SJCRH30 (cell line): ENCODE data around the gene GNG2. TPM values are rescaled to one million over a fixed set of nuclear protein-coding genes. Genes with fewer than 3 reads are reported as not detected.
A peak's percentile ranks its signal among the peaks of the same experiment; 100 is the strongest.

ENCODE experiments used
- DNase-seq, 2 experiments: peaks; one replicate each; pipeline ENCODE4 v3.0.0-alpha.2; 2015 to 2020
- H3K27ac ChIP-seq: fragments of 250-450 bp; sonication (Bioruptor Pico); 2 replicates; pipeline ENCODE4 v1.5.1; 2020; ENCODE audit warnings: mild to moderate bottlenecking, moderate library complexity
- H3K27me3 ChIP-seq: fragments of 250-450 bp; sonication (Bioruptor Pico); 2 replicates; pipeline ENCODE4 v1.5.1; 2020; ENCODE audit warnings: mild to moderate bottlenecking, moderate library complexity
- H3K36me3 ChIP-seq: fragments of 250-450 bp; sonication (Bioruptor Pico); 2 replicates; pipeline ENCODE4 v1.5.1; 2020; ENCODE audit warnings: mild to moderate bottlenecking, moderate library complexity
- H3K4me1 ChIP-seq: fragments of 250-450 bp; sonication (Bioruptor Pico); 2 replicates; pipeline ENCODE4 v1.5.1; 2020; ENCODE audit warnings: mild to moderate bottlenecking, moderate library complexity
- H3K4me3 ChIP-seq: fragments of 250-450 bp; sonication (Bioruptor Pico); 2 replicates; pipeline ENCODE4 v1.5.1; 2020; ENCODE audit warnings: mild to moderate bottlenecking, moderate library complexity
- H3K9me3 ChIP-seq: fragments of 250-450 bp; sonication (Bioruptor Pico); replicated peaks from 2 replicates; pipeline ENCODE4 v1.5.1; 2020; ENCODE audit warnings: mild to moderate bottlenecking, moderate library complexity
- total RNA-seq: library from RNA; depleted of rRNA; stranded (reverse); fragments of >200 nt; shearing (Covaris generic); gene quantifications from 2 replicates; pipeline ENCODE4 v1.2.3, GENCODE V29; 2014

Gene GNG2
- total RNA-seq, 1 experiment from 2014 or later: 0.43 TPM

DNA sequence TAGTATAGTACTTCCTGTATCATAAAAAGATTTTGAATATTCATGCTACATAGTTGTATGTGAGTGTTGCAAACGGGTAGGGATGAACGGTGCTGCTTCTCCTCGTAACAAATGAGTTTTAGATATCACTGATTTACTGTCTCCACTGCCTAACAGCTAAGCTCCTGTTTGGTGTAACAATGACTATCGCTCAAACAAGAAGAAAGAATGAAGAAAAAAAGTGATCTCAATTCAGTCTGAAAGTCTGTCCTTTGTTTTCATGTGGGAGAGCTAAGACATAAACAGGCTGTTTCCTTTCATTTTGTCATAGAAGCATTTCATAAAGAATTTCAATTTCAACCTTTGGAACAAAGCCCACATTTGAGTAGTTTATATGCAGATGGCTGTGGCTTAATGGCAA is 102.9 kb downstream of the GNG2 start:
- H3K9me3 ChIP-seq: no peaks in the 10 kb centered on the region
- H3K4me1 ChIP-seq: no peaks in the 10 kb centered on the region
- H3K27ac ChIP-seq: no peak overlapping the region
- no peaks in the 10 kb centered on the region for H3K36me3 ChIP-seq
- DNase-seq: no peak
- H3K27me3 ChIP-seq: no peaks in the 10 kb centered on the region
- H3K4me3 ChIP-seq: no peak overlapping the region

DNA sequence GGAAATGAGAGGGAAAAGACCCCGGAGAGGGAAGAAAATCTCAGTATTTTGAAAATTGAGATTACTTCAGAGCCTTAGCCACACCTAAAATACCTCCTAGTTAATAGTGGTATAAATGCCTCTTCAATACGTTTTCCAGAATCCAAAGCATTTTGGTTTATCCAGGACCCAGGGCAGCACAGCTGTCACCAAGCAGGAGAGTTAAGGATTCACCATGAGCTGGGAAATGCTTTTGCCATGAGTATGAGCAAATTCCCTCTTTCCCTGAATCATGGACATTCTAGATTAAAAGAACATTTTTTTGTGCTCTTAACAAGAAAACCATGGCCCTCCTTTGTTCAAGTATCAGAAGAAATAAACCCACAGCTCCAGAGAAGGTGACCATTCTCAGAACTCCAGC is 107.1 kb downstream of the GNG2 start:
- DNase-seq: no peak
- H3K4me3 ChIP-seq: no peak overlapping the region
- H3K27me3 ChIP-seq: no peaks in the 10 kb centered on the region
- no peak overlapping the region for H3K27ac ChIP-seq
- H3K4me1 ChIP-seq: no peaks in the 10 kb centered on the region
- H3K9me3 ChIP-seq: no peaks in the 10 kb centered on the region
- no peaks in the 10 kb centered on the region for H3K36me3 ChIP-seq

DNA sequence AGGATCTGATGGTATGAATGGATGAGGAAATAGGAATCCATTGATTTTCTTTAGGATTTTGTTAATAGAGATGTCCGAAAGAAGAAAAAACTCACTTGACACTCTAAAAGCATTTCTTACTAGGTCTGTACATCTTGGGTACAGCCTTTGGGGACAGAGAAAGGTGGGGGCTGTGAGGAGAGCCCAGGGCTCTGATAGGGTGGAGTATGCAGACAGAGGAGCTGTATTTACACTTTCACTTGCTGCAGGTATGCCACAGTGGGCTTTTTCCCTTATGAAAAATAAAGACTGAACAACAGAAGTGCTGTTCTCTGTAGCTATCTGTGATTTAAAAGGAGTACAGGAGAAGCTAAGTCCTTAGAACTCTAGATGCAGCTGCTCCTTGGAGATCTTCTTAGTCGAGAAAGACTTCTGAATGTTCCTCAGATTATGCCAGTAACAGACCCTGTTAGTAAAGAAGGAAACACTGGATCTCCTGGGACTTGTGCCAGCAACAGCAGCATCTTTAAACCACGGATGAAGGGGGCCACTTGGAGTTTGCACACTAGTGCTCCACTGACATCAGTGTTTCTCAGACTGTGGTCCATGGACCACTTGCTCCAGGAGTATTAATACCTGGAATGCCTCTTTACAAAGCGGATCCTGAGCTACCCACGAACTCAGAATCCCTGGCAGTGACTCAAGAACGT is 109.6 kb downstream of the GNG2 start:
- H3K4me3 ChIP-seq: no peak overlapping the region
- no peaks in the 10 kb centered on the region for H3K4me1 ChIP-seq
- no peaks in the 10 kb centered on the region for H3K27me3 ChIP-seq
- H3K36me3 ChIP-seq: no peaks in the 10 kb centered on the region
- DNase-seq: no peak
- no peak overlapping the region for H3K27ac ChIP-seq
- no peaks in the 10 kb centered on the region for H3K9me3 ChIP-seq

DNA sequence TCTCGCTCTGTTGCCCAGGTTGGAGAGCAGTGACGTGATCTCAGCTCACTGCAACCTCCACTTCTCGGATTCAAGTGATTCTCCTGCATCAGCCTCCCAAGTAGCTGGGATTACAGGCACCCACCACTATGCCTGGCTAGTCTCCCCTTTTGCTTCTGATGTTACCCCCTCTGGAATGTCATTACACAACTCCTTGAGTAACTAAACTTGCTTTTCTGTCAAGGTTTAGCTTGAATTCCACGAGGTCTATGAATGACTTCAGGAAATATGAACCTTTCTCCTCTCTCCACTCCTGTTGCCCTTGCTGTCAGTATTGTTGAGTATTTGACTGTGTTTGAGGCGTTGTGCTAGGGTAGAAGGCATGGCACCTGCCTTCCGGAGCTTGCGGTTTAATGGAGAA is 112.2 kb downstream of the GNG2 start:
- Histone ChIP-seq H3K4me1 (no peaks in the 10 kb centered on the region), H3K4me3 (no peak overlapping the region), H3K9me3 (no peaks in the 10 kb centered on the region), H3K36me3 (no peaks in the 10 kb centered on the region), H3K27ac (no peak overlapping the region), H3K27me3 (no peaks in the 10 kb centered on the region)
- no peak for DNase-seq

DNA sequence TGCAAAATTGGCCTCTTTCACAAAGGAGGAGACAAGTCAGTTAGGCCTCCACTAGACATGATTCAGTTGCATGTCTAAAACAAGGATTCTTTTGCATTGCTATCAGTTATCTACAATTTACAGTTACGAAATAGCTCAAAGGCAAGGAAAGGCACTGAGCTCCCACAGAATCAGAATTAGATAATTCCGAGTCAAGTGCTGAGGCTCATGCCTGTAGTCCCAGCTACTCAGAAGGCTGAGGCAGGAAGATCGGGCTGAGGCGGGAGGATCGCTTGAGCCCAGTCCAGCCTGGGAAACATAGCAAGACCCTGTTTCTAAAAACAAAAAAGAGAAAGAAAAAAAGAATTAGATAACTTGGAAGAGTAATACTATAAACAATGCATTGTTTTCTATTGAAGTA is 116.7 kb downstream of the GNG2 start:
- Histone ChIP-seq H3K27me3 (no peaks in the 10 kb centered on the region), H3K4me3 (no peak overlapping the region), H3K36me3 (no peaks in the 10 kb centered on the region), H3K27ac (no peak overlapping the region), H3K4me1 (no peaks in the 10 kb centered on the region), H3K9me3 (no peaks in the 10 kb centered on the region)
- DNase-seq: no peak

DNA sequence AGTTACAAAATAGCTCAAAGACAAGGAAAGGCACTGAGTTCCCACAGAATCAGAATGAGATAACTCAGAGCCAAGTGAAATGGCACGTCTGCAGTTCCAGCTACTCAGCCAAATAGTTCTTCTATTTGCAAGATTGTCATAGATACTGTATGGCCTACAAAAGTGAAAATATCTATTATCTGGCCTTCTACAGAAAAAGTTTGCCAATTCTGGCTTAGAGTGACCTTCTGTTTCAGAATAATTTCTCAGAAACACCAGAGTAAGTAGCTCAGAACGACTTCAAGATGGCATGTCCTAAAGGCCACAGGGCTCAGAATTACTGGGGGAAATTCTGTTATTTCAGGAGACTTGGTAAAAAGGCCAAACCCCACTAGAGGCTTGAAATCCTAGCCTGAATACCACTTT is 118.3 kb downstream of the GNG2 start:
- H3K36me3 ChIP-seq: no peaks in the 10 kb centered on the region
- no peaks in the 10 kb centered on the region for H3K27me3 ChIP-seq
- H3K4me3 ChIP-seq: no peak overlapping the region
- no peak overlapping the region for H3K27ac ChIP-seq
- DNase-seq: no peak
- H3K9me3 ChIP-seq: no peaks in the 10 kb centered on the region
- H3K4me1 ChIP-seq: no peaks in the 10 kb centered on the region

DNA sequence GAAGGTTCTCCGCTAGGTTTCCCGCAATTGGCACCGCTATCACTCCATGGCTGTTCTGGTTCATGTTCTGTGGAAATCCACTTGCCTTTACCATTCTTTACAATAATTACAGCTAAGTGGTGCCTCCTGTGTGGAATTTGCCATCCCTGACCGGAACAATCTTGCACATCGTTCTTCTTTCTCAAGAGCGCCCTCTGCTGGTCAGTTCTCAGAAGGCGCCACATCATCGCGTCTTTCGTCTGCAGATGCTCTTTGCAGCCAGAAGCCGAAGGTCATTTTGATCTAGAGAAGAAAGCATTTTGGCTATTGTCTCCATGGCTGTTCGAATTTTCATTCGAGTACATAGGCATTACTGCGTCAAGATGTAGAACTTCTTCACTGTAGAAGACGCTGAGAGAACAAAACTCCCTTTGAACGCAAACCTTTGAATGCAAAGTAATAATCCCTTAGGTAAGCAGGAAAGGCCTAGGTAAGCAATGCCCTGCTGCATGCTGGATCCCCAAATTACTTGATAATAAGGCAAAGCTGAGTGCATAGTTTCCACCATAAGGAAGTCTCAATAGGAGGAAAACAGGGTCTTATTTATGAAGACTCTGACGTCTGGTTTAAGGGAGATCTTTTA is 118.8 kb downstream of the GNG2 start:
- no peaks in the 10 kb centered on the region for H3K9me3 ChIP-seq
- H3K4me1 ChIP-seq: no peaks in the 10 kb centered on the region
- H3K36me3 ChIP-seq: no peaks in the 10 kb centered on the region
- H3K4me3 ChIP-seq: no peak overlapping the region
- peak; percentile 53 to 84 for DNase-seq
- H3K27me3 ChIP-seq: no peaks in the 10 kb centered on the region
- no peak overlapping the region for H3K27ac ChIP-seq

DNA sequence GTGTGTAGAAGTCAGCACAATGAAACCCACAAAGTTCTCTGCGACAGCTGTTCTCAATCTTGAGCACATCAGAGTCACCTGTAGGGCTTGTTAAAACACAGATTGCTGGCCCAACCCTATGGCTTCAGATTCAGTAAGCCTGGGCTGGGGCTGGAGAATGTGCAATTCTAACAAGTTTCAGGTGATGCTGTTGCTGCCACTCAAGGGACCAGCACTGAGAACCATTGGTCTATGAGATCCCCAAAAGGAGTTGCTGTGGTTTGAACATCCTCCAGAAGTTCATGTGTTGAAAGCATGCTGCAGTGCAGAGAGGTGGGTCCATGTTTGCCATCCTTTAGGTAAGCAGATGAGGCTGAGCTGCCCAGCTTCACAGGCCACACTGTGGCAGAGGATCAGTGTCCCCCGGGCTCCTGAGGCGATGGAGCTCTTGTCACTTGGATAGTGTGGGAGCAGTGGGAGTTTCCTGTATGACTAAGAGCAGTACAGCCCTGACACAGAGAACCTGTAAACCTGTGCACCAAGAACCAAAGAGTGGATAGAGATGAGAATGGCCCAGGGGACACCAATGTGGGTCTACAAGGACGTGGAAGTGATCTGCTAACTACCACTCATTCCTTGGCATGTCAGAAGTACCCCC is 120.9 kb downstream of the GNG2 start:
- H3K36me3 ChIP-seq: no peaks in the 10 kb centered on the region
- H3K9me3 ChIP-seq: no peaks in the 10 kb centered on the region
- no peak overlapping the region for H3K27ac ChIP-seq
- DNase-seq: no peak
- H3K4me1 ChIP-seq: no peaks in the 10 kb centered on the region
- no peaks in the 10 kb centered on the region for H3K27me3 ChIP-seq
- H3K4me3 ChIP-seq: no peak overlapping the region

DNA sequence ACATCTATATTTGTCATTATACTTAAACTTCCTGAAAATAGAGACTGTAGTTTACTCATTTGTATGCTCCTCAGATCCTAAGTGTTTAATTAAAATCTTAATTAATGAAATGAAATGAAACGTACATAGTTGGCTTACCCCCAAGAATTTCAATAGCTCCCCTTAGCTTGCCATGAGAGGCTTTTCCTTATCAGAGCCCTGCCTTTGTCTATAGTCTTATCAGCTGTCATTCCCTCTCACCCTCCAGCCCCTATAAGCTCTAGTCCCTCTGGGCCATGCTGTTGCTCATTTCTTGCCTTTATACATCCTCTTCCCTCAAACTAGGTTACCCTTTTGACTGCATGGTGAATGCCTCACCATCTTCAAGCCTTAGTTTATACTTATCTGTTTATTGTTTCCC is 127.8 kb downstream of the GNG2 start:
- Histone ChIP-seq H3K27me3 (no peaks in the 10 kb centered on the region), H3K4me3 (no peak overlapping the region), H3K4me1 (no peaks in the 10 kb centered on the region), H3K36me3 (peaks cover 19% of the 10 kb centered on the region), H3K27ac (no peak overlapping the region), H3K9me3 (no peaks in the 10 kb centered on the region)
- DNase-seq: no peak

DNA sequence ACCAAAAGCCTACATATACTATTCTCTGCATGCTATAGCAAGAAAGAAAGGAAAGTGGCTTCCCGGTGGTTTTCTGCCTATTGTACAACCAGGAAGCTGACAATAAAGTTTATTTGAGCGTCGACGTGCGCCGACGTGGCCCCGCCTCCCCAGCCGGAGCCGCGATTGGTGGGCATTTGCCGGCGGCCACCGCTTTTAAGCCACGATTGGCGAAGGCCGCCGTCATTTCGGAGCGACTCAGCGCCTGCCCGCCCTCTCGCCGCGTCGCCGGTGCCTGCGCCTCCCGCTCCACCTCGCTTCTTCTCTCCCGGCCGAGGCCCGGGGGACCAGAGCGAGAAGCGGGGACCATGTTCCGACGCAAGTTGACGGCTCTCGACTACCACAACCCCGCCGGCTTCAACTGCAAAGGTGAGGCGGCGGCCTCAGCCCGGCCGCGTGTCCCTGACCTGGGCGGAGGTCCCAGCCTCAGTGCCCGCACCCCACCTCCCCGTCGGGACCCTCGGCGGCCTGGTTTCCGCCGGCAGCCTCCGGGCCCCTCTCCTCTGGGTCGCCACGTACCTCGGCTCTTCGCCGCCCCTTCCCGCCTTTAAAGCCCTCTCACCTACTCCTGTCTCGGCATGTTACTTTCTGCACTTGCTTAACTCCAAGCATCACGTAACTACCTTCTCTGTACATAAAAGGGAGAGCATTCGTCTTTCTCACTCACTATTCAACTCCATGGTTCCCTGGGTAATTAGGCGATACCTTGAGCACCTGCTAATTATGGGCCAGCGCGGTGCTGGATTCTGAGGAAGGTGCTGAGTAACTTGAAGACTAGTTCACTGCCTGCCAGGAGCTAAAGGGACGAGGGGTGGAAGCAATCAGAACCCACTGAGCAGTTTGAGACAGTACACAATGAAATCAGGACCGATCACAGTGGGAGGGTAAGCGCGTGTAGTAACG is 129.2 kb downstream of the GNG2 start, which contains the start of gene RTRAF:
TSS of gene RTRAF (plus strand) at position 254 of the 942 bp plus-strand sequence. CDS start at position 348, 94 bp downstream.
- Histone ChIP-seq H3K36me3 (peaks cover 33% of the 10 kb centered on the region), H3K9me3 (no peaks in the 10 kb centered on the region), H3K4me1 (no peaks in the 10 kb centered on the region), H3K4me3 (peak within 1 kb of the TSS; percentile 80), H3K27ac (peak within 1 kb of the TSS; percentile 49), H3K27me3 (no peaks in the 10 kb centered on the region)
- peak; percentile 87 to 88 for DNase-seq

DNA sequence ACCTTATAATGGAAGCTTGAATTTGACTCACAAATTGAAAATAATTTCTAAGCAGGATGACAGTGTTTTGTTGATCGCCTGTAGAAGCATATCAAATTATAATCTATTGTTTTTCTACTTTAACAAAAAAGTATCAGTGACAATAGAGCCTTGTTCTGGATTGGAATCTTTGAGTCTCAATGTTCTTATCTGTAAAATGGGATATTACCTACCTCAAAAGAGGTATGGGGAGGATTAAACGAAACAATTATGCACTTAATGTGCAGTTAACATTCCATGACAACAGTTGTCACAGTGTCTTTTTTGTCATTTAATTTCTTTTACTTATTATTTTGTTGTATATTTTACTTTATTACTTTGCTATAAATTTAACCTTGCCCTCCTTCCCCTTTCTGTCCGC is 130.1 kb downstream of the GNG2 start:
- H3K4me1 ChIP-seq: no peaks in the 10 kb centered on the region
- H3K27ac ChIP-seq: no peak overlapping the region
- H3K36me3 ChIP-seq: peaks cover 40% of the 10 kb centered on the region
- H3K4me3 ChIP-seq: peak overlapping the region; percentile 80
- DNase-seq: no peak
- no peaks in the 10 kb centered on the region for H3K9me3 ChIP-seq
- no peaks in the 10 kb centered on the region for H3K27me3 ChIP-seq

DNA sequence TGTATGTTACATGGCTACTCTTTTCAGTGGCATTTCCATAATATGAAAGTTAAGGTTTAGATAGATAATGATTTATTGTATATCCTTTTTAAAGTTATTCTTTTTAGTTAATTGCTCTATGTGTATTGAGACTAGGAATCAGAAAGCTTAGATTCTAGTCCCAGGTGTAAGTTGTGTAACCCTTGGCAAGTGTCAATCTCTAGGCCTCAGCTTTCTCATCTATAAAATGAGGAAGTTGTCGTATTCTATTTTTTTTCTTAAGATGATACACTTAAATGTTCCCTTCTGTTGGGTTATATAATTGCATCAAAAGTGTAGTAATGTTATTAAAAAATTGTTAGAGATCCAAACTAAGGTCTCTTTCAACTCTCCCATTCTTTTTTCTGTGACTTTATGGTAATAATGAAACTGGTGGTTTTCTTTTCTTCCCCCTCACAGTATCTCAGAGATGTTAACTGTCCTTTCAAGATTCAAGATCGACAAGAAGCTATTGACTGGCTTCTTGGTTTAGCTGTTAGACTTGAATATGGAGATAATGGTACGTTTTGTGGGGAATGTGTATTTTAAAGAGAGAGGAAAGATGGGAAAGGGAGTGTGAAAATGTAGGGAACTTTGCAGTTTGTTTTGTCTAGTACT is 133.0 kb downstream of the GNG2 start:
- Histone ChIP-seq H3K4me3 (no peak overlapping the region), H3K27ac (no peak overlapping the region), H3K9me3 (no peaks in the 10 kb centered on the region), H3K27me3 (no peaks in the 10 kb centered on the region), H3K4me1 (no peaks in the 10 kb centered on the region), H3K36me3 (peaks cover 65% of the 10 kb centered on the region)
- no peak for DNase-seq

DNA sequence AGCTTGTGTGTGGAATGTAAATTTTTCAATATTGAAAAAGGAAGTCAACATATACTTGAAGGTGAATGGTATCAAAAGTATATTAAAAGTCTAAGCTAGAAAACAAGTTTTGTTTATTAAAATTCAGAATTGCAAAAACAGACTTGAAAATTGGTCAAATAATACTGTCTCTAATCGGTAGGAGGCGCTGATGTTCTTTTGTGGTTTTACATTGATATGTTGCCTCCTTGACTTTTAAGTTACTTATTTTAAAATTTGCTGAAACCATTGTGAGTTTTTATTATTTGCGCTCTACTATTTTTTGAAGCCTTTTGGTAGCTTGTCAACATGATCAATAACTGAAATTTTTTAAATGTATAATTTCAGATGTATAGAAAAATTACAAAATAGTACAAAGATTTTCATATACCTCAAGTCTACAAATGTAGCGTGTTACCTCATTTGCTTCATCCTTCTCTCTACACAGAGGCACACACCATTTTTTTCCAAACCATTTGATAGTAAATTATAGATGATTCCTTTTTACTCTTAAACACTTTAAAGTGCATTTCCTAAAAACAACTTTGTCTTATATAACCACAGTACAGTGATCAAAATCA is 135.8 kb downstream of the GNG2 start:
- Histone ChIP-seq H3K4me3 (no peak overlapping the region), H3K4me1 (no peaks in the 10 kb centered on the region), H3K9me3 (no peaks in the 10 kb centered on the region), H3K27me3 (no peaks in the 10 kb centered on the region), H3K36me3 (peaks cover 78% of the 10 kb centered on the region), H3K27ac (no peak overlapping the region)
- DNase-seq: no peak

DNA sequence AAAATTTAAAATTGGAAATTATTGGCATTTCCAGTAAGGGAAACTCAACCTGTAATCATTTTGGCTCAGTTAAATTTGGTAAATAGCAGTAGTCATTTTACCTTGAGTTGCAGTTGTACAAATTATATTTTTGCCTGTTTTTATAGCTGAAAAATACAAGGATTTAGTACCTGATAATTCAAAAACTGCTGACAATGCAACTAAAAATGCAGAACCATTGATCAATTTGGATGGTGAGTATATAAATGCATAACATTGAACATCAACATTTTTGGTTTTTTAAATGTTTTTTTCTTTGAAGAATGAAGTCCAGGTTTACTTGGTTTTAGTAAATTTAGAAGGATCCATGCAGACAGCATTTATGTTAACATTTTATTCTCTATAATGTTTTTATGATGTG is 137.9 kb downstream of the GNG2 start:
- H3K4me1 ChIP-seq: no peaks in the 10 kb centered on the region
- peaks cover 74% of the 10 kb centered on the region for H3K36me3 ChIP-seq
- no peaks in the 10 kb centered on the region for H3K27me3 ChIP-seq
- no peak for DNase-seq
- no peak overlapping the region for H3K27ac ChIP-seq
- no peak overlapping the region for H3K4me3 ChIP-seq
- H3K9me3 ChIP-seq: no peaks in the 10 kb centered on the region
